NOMO-1 (cell line): ENCODE data around the gene ADAM12.

Experiments used
- DNase-seq, 2 experiments: peaks; one replicate each; lab custom pipeline; 2025; ENCODE audit not compliant: unreplicated experiment in 2 of 2; lab: John Stamatoyannopoulos, UW

Gene ADAM12

DNA sequence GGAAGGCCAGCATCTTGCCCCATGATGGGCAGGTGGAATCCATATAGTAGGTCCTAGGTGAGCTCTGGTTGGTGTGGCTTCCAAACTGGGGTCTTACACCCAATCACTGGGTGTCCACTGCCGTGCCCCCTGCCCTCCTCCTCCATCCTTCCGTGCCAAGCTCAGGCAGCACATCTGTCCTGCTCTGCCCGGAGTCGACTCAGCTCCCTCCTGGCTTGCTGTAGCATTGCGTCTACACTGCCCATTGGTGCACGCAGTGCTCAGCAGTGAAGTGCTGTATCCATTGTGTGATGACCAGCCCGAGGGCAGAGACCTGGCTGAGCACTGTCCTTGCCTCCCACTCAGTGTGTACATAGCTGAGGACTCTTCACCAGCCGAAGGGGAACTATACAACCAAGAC is 148.4 kb downstream of the ADAM12 start:
- no peak for DNase-seq

DNA sequence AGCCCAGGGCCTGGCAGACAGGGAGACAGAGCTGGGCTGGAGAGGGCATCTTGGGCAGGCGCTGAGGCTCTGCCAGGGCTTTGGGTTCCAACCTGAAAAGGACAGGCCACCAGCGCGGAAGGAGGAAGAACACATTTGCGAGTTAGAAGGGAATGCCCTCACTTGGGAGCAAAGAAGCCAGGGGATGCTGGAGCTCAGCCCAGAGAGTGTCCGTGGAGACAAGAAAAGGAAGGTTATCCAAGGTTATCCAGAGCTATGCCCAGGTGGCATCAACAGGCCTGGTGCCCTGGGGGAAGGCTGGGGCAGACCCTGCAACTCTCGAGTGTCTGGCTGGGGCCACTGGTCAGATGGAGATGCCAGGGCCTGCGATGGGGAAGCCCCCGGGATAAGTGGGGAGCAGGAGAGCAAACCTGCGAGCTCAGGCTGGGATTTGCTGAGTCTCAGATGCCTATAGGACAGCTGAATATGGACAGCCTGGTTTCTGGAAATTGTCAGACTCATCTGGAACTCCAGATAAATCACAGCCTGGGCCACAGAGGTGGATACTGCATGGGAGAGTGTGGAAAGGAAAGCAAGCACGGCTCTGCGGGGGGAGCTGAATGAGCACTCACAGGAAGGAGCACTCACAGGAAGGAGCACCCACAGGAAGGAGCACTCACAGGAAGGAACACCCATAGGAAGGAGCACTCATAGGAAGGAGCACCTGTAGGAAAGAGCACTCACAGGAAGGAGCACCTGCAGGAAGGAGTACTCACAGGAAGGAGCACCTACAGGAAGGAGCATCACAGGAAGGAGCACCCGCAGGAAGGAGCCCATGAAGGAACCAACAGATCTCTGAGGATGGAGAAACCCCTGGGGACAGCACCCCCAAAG is 152.1 kb downstream of the ADAM12 start:
- no peak for DNase-seq

DNA sequence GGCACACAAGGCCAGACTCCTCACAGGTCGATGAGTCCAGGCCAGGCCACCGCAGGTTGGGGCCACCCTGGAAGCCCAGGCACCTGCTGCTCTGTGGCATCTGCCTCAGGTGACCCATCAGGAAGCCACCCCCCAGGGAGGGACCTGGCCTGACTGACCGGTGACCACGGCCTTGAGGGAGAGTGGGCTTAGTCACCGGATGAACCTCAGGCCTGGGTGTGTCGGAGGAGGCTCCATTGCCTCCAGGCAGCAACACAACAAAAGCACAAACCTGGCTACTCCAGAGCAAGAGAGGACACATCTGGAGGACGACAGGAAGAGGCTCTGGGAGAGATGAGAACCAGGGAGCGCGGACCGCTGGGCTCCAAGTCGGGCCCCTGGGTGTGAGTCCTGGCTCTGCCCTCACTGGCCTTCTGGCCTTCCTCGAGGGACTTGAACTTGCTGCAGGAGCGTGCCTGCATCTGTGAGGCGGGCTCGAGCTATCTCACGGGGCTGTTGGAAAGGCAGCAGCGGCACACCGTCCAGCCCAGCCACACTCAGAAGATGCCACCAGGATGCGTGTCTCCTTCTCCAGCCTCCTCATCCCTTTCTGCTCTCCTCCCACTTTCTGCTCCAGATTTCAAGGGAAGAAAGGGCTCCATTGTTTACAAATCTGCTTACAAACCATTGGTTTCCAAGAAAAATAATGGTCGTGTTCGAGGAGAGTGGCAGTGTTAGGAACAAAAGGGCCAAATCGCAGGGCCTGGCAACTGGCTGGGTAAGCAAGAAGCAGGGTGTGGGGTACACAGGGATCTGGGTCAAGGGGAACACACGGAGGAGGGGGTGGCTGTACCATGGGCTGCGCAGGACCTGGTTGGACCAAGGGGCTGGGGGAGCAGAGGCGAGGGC is 152.9 kb downstream of the ADAM12 start:
- DNase-seq = no peak

GRCh38 chr10:126234630-126235029 is 153.6 kb downstream of the ADAM12 start:
- no peak for DNase-seq

- no peak for DNase-seq
Observed at GRCh38 chr10:126233182-126234148, 154.8 kb downstream of the ADAM12 start.

DNA sequence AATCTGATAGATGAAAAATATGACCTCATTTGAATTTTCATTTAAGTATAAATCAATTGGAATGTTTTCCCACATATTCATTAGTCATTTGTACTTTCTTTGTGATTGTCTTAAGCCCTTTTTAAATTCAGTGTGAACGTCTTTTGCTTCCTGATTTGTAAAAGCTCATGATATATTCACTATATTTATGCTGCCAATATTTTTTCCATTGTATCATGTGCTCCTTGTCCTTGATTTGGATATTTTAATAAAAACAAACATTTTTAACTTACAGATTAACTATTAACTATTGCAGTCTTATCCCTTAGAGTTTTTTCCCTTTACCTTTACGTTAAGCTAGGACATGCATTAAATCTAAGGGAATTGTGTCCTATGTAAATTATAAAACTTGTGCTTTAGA is 157.7 kb downstream of the ADAM12 start:
- no peak for DNase-seq

- no peak for DNase-seq
Observed at GRCh38 chr10:126229686-126230085, 158.6 kb downstream of the ADAM12 start.

DNA sequence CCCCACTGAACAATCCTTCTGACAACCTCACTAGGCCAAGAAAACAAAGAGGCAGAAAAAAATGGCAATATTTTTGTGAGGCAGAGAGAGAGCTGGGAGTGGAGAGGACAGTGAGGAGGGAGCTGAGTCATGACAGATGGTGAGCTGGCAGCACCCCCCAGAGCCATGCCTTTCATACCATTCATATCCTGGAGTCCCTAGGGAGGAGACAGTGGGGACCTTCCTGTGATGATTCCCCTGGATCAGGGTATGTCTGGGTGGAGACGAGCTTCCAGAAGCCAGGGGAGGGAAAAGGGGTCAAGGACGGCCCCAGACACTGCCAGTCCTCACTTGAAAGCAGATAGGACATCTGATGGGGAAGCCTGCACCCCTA is 160.5 kb downstream of the ADAM12 start:
- DNase-seq = no peak

- no peak for DNase-seq
Observed at GRCh38 chr10:126226988-126227761, 161.1 kb downstream of the ADAM12 start.

DNA sequence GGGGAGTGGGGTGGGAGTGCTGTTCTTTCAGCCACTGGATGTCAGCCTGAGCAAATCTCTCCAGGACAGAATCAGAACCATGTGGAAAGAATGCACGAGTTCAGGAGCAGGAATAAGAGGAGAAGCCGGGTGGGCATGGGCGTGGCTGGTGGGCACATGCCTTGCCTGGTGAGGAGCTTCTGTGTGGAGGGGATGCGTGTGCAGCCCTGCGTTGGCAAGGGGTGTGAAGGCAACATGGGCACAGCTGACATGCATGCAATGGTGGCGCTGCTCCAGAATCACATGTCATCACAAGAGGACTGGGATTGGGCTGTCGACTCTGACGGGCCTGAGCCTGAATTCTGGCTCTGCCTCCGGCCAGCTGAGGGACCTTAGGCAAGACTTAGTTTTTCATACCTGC is 162.1 kb downstream of the ADAM12 start:
- no peak for DNase-seq

DNA sequence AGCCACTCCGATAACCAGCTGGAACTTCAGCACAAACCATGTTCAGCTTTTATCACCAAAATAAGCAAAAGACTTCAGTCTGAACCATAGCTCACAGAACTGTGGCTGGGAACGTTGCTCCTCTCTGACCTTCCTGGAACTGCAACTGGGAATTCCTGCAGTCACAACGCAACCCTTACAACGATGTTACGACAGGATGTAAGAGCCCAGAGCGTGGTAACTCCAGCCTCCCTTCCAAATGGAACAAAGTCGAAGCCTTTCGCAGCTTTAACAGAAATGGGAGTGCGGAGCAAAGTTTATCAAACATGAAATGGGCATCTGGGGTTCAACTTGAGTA is 162.6 kb downstream of the ADAM12 start:
- DNase-seq = no peak

DNA sequence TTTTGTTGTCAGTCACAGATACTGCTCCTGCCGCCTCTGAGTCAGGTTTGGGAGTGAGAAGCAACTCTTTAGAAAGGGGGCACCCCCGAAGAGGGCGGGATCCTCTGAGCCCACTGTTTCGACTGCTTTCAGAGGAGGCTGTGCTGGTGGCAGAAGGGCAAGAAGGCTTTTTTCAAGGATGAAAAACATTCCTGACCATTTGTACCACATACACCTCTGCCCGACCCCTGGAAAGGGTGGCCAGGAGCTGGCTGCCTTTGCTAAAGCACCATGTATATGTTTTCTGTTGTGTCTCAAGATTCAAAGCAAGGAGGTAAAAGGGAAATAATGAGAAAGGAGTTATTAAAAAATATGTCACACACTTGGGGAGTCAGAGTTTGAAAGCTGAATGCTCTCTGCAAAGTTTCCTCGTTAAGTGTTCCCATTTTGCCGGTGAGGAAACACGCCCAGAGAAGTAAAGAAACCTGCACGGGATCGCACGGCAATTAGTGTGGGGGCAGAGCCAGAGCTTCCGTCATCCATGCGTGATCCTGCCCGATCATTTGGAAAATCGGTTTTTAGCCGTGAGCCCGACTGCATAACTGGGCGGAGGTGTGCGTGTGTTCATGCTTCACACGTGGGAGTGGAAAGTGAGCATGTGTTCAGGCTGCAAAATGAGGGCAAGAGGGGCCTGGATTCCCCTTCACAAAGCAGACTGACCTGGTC is 163.2 kb downstream of the ADAM12 start:
- no peak for DNase-seq

- no peak for DNase-seq
Observed at GRCh38 chr10:126223512-126224067, 164.7 kb downstream of the ADAM12 start.

DNA sequence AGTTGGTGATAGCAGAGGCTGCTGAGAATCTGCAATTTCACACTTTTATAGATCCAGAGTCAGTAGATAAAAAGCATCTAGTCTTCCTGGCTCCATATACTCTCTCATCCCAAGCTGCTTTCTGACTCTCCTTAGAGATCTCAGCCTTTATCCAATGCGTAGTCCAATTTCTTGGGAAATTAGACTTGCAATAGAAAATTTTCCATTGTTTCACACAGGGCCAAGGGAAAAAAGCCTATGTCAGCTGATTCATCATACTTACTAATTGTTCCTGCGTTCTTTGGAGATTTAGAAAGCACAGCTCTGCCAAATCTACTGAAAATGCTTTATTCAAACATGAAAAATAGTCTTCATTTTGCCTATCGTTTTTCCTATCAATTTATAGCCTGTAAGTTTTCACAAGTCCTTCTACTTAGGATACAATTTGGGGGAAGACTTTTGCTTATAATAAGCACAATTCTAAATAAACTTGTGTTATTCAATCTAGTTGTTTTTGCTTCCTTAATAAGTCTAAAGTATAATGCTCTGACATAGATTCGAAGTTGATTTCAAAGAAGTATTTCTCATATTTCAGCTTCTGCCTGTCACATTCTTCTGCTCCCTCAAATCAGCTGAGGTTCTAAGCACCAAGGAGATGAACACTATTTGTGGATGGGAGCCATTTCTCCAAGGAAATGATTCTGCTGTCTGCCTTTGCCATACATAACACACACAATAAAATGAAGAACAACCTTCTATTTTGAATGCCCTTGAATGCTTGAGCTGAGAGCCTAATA is 165.4 kb downstream of the ADAM12 start:
- no peak for DNase-seq

DNA sequence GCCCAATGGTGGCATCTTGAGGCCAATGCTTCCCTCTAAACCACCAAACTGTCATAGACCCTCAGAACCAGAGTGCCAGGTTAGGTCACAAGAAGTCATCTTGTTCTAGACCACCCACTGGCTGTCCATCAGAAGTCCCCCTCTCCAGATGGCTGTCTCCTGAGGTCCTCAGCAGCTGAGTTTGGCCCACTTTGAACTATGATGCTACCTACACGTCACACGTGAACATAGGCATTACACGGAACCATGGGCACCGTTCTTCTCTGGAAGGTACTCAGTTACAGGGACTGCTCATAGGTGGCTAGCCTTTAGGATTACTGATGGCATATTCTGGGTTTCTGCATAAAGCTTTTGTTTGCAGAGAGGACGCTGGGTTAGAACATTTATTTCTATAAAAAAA is 166.4 kb downstream of the ADAM12 start:
- DNase-seq = no peak

DNA sequence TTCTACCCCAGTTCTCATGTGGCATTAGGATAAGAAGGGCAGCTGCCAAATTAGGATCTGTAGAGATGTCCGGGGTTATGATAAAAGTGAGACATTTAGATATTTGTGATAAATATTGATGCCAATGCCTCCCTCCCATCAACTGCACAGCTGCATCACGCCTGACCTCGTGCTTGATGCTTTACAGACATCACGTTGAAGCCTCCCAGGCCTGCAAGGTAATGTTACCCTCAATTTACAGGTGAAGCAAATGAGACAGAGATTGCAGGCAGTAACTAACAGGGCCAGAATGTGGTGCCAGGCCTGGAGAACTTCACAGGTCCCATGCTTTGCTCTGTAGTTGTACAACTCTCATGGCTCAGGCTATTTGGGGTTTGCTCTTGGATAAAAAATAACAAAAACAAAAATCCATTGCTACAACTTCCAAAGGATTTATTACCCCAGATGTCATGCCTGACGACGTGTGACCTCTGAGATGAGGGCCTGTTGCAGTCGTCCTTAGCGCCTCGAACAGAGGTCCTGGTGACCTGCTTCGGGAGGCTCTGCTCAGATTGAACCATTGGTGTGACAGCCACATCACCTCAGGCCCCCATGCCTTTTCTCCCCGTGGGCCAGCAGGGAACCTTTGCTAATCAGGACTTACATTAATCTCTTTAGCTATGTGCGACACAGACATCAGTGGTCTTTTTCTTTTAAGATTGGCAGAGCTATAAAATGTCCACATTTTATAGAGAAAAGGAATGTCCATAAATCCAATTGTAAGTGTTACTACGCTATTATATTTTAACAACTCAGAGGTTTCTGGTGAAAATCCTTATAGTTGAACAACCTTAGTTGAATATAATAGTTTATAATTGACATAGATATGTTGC is 169.3 kb downstream of the ADAM12 start:
- DNase-seq = no peak

GRCh38 chr10:126218174-126218573 is 170.1 kb downstream of the ADAM12 start:
- no peak for DNase-seq

- no peak for DNase-seq
Observed at GRCh38 chr10:126216632-126216961, 171.7 kb downstream of the ADAM12 start.
